Thyroid gland (tissue), 4 donors: ENCODE data around the gene PTTG1. TPM values are rescaled to one million over a fixed set of nuclear protein-coding genes. Genes with fewer than 3 reads are reported as not detected.

Experiments
- DNase-seq, 2 donors: peaks; one replicate each; pipeline ENCODE4 v3.0.0-alpha.2; 2019
- H3K27ac ChIP-seq, 3 donors: fragments of 200-600 bp; sonication (generic); 1 replicate in 2 of 3; 2 replicates in 1 of 3; pipeline ENCODE4 v1.5.1; 2016 to 2019; ENCODE audit warnings: mild to moderate bottlenecking in 1 of 3, moderate library complexity in 1 of 3
- H3K27me3 ChIP-seq: fragments of 200-600 bp; sonication (generic); one replicate; pipeline ENCODE4 v1.5.1; 2019
- H3K36me3 ChIP-seq, 2 donors: fragments of 200-600 bp; sonication (generic); one replicate each; pipeline ENCODE4 v1.5.1; 2016 to 2019
- H3K4me1 ChIP-seq, 2 donors: fragments of 200-600 bp; sonication (generic); one replicate each; pipeline ENCODE4 v1.5.1; 2017 to 2019
- H3K4me3 ChIP-seq, 3 donors: fragments of 200-600 bp; sonication (generic); replicated peaks in 1 of 3; 1 replicate in 2 of 3; 2 replicates in 1 of 3; pipeline ENCODE4 v1.5.1; 2016; ENCODE audit warnings: mild to moderate bottlenecking in 1 of 3
- H3K9me3 ChIP-seq: fragments of 200-600 bp; sonication (generic); one replicate; pipeline ENCODE4 v1.5.1; 2017
- CTCF ChIP-seq, 6 experiments: fragments of 200-600 bp in 3 of 6; fragments of 450-650 bp in 3 of 6; sonication (generic) in 3 of 6; IDR thresholded peaks; one replicate each; pipeline ENCODE4 v1.5.1; 2016 to 2019; ENCODE audit warnings: antibody characterized with exemption in 6 of 6, mild to moderate bottlenecking in 2 of 6, inconsistent platforms in 1 of 6, moderate library complexity in 1 of 6
- POLR2A ChIP-seq, 2 donors: fragments of 450-650 bp; IDR thresholded peaks; one replicate each; pipeline ENCODE4 v1.6.1; 2017; ENCODE audit warnings: antibody characterized with exemption in 2 of 2, mild to moderate bottlenecking in 2 of 2, moderate library complexity in 1 of 2
- WGBS, 2 donors: methylation state at CpG; one replicate each; pipeline ENCODE4 v1.1.5; 2017; 5-methylcytosine and 5-hydroxymethylcytosine counted together
- intact Hi-C: fragments of 100-400 bp; cut with DNase I; formaldehyde crosslinking; loops from one replicate; pipeline ENCODE4 v1.15.1; 2023
- total RNA-seq, 4 donors: library from RNA; depleted of rRNA; stranded (reverse); fragments of >200 nt; gene quantifications; one replicate each; pipeline ENCODE4 v1.2.3, GENCODE V29; 2016

The PTTG1 gene
- total RNA-seq, 4 donors from 2014 or later, result 42.6 to 165 (median 79.4) TPM

GRCh38 chr5:160398806-160399205, 22.8 kb upstream of the PTTG1 start:
- intact Hi-C loops, result no loop called here
- 47 to 55% methylated on average over 4 of the region's 4 CpGs for WGBS, 2 donors
- Histone ChIP-seq H3K27me3 (no peaks in the 10 kb centered on the region), H3K4me3 (peak overlapping the region in 1 of 3 donors; percentile 50), H3K9me3 (no peaks in the 10 kb centered on the region), H3K27ac (peak overlapping the region in 1 of 3 donors; percentile 77), H3K4me1 (peaks cover 12 to 26% of the 10 kb centered on the region in 2 donors), H3K36me3 (peaks cover 8 to 15% of the 10 kb centered on the region in 2 donors)
- DNase-seq, result no peak
- TF ChIP-seq POLR2A (IDR thresholded peaks at IDR 0.05) (no peak), CTCF (IDR thresholded peaks at IDR 0.05) (no peak)

- peak within 1 kb of the TSS; percentile 57 to 77 (median 74) for H3K27ac ChIP-seq
- intact Hi-C loops, result no loop called here
- DNase-seq, result peak; percentile 87 to 90
- peaks cover 17 to 24% of the 10 kb centered on the region in 2 donors for H3K36me3 ChIP-seq
- peaks cover 12 to 26% of the 10 kb centered on the region in 2 donors for H3K4me1 ChIP-seq
- no peaks in the 10 kb centered on the region for H3K9me3 ChIP-seq
- peak within 1 kb of the TSS; percentile 41 to 63 (median 50) for H3K4me3 ChIP-seq
- no peaks in the 10 kb centered on the region for H3K27me3 ChIP-seq
- TF ChIP-seq CTCF (IDR thresholded peaks at IDR 0.05) (no peak), POLR2A (IDR thresholded peaks at IDR 0.05) (peak; percentile 57 to 85)
- WGBS, 2 donors, result 1 to 3% methylated on average over 26 to 38 of the region's 41 CpGs
These were observed 22.0 kb upstream of the PTTG1 start, which contains the start of gene FAM200C for GRCh38 chr5:160399402-160400353. TSS of gene FAM200C (minus strand) at chr5:160400054. CDS start at chr5:160395490, 4,564 bp downstream.

- Histone ChIP-seq H3K4me1 (peaks cover 30 to 31% of the 10 kb centered on the region in 2 donors), H3K27me3 (no peaks in the 10 kb centered on the region), H3K27ac (peak within 1 kb of the TSS; percentile 83 to 91 (median 87)), H3K4me3 (peak within 1 kb of the TSS; percentile 63 to 94 (median 77)), H3K36me3 (peaks cover 5 to 12% of the 10 kb centered on the region in 2 donors), H3K9me3 (no peaks in the 10 kb centered on the region)
- WGBS, 2 donors, result 1% methylated on average over 46 to 48 of the region's 48 CpGs
- DNase-seq, result peak; percentile 94 to 96
- TF ChIP-seq CTCF (IDR thresholded peaks at IDR 0.05) (no peak), POLR2A (IDR thresholded peaks at IDR 0.05) (peak in 1 of 2 donors; percentile 79)
- intact Hi-C loops, result no loop called here
These were observed 2.8 kb upstream of the PTTG1 start, which contains the start of gene SLU7 for GRCh38 chr5:160418561-160419457. TSS of gene SLU7 (minus strand) at chr5:160419081. CDS start at chr5:160415294, 3,787 bp downstream.

- H3K27me3 ChIP-seq, result no peaks in the 10 kb centered on the region
- peaks cover 0 to 3% of the 10 kb centered on the region in 2 donors for H3K36me3 ChIP-seq
- peak overlapping the region; percentile 83 to 91 (median 87) for H3K27ac ChIP-seq
- peak overlapping the region in 2 of 3 donors; percentile 63 to 94 for H3K4me3 ChIP-seq
- TF ChIP-seq POLR2A (IDR thresholded peaks at IDR 0.05) (no peak), CTCF (IDR thresholded peaks at IDR 0.05) (no peak)
- H3K9me3 ChIP-seq, result no peaks in the 10 kb centered on the region
- intact Hi-C loops, result no loop called here
- peaks cover 36 to 37% of the 10 kb centered on the region in 2 donors for H3K4me1 ChIP-seq
- DNase-seq, result no peak
- 45 to 46% methylated on average over 11 of the region's 11 CpGs for WGBS, 2 donors
These were observed 2.0 kb upstream of the PTTG1 start for GRCh38 chr5:160419458-160420330.
